Esophagus squamous epithelium (tissue), 5 donors: ENCODE results near the gene SPACA7. TPM values are rescaled to one million over a fixed set of nuclear protein-coding genes. Genes with fewer than 3 reads are reported as not detected.

Experiments used
- DNase-seq: peaks from one replicate; lab custom pipeline; 2025; lab: John Stamatoyannopoulos, UW
- H3K27ac ChIP-seq, 4 donors: fragments of 200-600 bp; sonication (generic); one replicate each; pipeline ENCODE4 v1.5.1; 2016 to 2019; ENCODE audit warnings: mild to moderate bottlenecking in 1 of 4
- H3K27me3 ChIP-seq, 4 donors: fragments of 200-600 bp; sonication (generic); 1 replicate in 3 of 4; 2 replicates in 1 of 4; pipeline versions ENCODE4 v1.5.1 to v1.6.0; 2017 to 2021; ENCODE audit warnings: antibody characterized with exemption in 1 of 4
- H3K36me3 ChIP-seq, 3 donors: fragments of 200-600 bp; sonication (generic); one replicate each; pipeline ENCODE4 v1.5.1; 2016 to 2019
- H3K4me1 ChIP-seq, 3 donors: fragments of 200-600 bp; sonication (generic); one replicate each; pipeline ENCODE4 v1.5.1; 2017 to 2019
- H3K4me3 ChIP-seq, 4 donors: fragments of 200-600 bp; sonication (generic); 1 replicate in 3 of 4; 2 replicates in 1 of 4; pipeline ENCODE4 v1.5.1; 2016 to 2019; ENCODE audit warnings: mild to moderate bottlenecking in 2 of 4, moderate library complexity in 1 of 4
- H3K9me3 ChIP-seq, 3 donors: fragments of 200-600 bp; sonication (generic); one replicate each; pipeline ENCODE4 v1.5.1; 2016 to 2019
- CTCF ChIP-seq, 6 experiments: fragments of 450-650 bp in 4 of 6; fragments of 200-600 bp in 2 of 6; sonication (generic) in 2 of 6; IDR thresholded peaks; one replicate each; pipeline ENCODE4 v1.5.1; 2016 to 2019; ENCODE audit warnings: antibody characterized with exemption in 6 of 6, mild to moderate bottlenecking in 4 of 6, moderate library complexity in 4 of 6
- POLR2A ChIP-seq, 4 donors: fragments of 450-650 bp; IDR thresholded peaks; one replicate each; pipeline ENCODE4 v1.6.1; 2017; ENCODE audit warnings: antibody characterized with exemption in 4 of 4, mild to moderate bottlenecking in 4 of 4, moderate library complexity in 3 of 4
- WGBS, 2 donors: methylation state at CpG; one replicate each; pipeline ENCODE4 v1.1.5; 2018; 5-methylcytosine and 5-hydroxymethylcytosine counted together
- intact Hi-C: fragments of 100-400 bp; cut with DNase I; formaldehyde crosslinking; loops from one replicate; pipeline ENCODE4 v1.15.0; 2022
- total RNA-seq, 4 donors: library from RNA; depleted of rRNA; stranded (reverse); fragments of >200 nt; gene quantifications; one replicate each; pipeline ENCODE4 v1.1.0, GENCODE V29; 2016
- donor health status: DM: yes; HTN: yes; CAD: no.

SPACA7 gene
- total RNA-seq, 4 donors from 2014 or later, result not detected

GRCh38 chr13:112366907-112367646, 9.1 kb upstream of the SPACA7 start:
- 69% methylated on average over 2 of the region's 4 CpGs; no CpG with 5 or more reads in 1 of the 2 donors for WGBS, 2 donors
- intact Hi-C loops, result no loop called here
- no peak for DNase-seq

GRCh38 chr13:112368883-112369282, 7.3 kb upstream of the SPACA7 start:
- no peak overlapping the region for H3K27ac ChIP-seq
- H3K4me3 ChIP-seq, result no peak overlapping the region
- peaks cover 0 to 9% (median 3%) of the 10 kb centered on the region in 3 donors for H3K9me3 ChIP-seq
- WGBS, 2 donors, result 82 to 92% methylated on average over 8 of the region's 8 CpGs
- TF ChIP-seq POLR2A (IDR thresholded peaks at IDR 0.05) (no peak), CTCF (IDR thresholded peaks at IDR 0.05) (no peak)
- H3K36me3 ChIP-seq, result no peaks in the 10 kb centered on the region
- H3K4me1 ChIP-seq, result no peaks in the 10 kb centered on the region
- no peak for DNase-seq
- H3K27me3 ChIP-seq, result peaks cover 0 to 20% (median 0%) of the 10 kb centered on the region in 4 donors
- intact Hi-C loops, result no loop called here

More at GRCh38 chr13:112366907-112367646, 9.1 kb upstream of the SPACA7 start:
- Histone ChIP-seq H3K9me3 (peaks cover 0 to 9% (median 3%) of the 10 kb centered on the region in 3 donors), H3K4me1 (no peaks in the 10 kb centered on the region), H3K4me3 (no peak overlapping the region), H3K27ac (no peak overlapping the region), H3K27me3 (peaks cover 0 to 20% (median 0%) of the 10 kb centered on the region in 4 donors), H3K36me3 (no peaks in the 10 kb centered on the region)
- TF ChIP-seq POLR2A (IDR thresholded peaks at IDR 0.05), result no peak
- TF ChIP-seq CTCF (IDR thresholded peaks at IDR 0.05), result no peak

GRCh38 chr13:112370311-112370710, 5.8 kb upstream of the SPACA7 start:
- Histone ChIP-seq H3K4me3 (no peak overlapping the region), H3K9me3 (peaks cover 0 to 9% (median 3%) of the 10 kb centered on the region in 3 donors), H3K27me3 (peaks cover 0 to 7% (median 0%) of the 10 kb centered on the region in 4 donors), H3K27ac (no peak overlapping the region), H3K36me3 (no peaks in the 10 kb centered on the region), H3K4me1 (no peaks in the 10 kb centered on the region)
- DNase-seq, result no peak
- TF ChIP-seq POLR2A (IDR thresholded peaks at IDR 0.05) (no peak), CTCF (IDR thresholded peaks at IDR 0.05) (no peak)
- intact Hi-C loops, result no loop called here
- 63% methylated on average over 3 of the region's 3 CpGs for WGBS, 2 donors

- Histone ChIP-seq H3K27me3 (peaks cover 0 to 4% (median 0%) of the 10 kb centered on the region in 4 donors), H3K4me3 (no peak overlapping the region), H3K36me3 (no peaks in the 10 kb centered on the region), H3K4me1 (no peaks in the 10 kb centered on the region), H3K27ac (no peak overlapping the region), H3K9me3 (no peaks in the 10 kb centered on the region)
- TF ChIP-seq POLR2A (IDR thresholded peaks at IDR 0.05) (no peak), CTCF (IDR thresholded peaks at IDR 0.05) (no peak)
- intact Hi-C loops, result no loop called here
- WGBS, 2 donors, result 70 to 83% methylated on average over 7 to 8 of the region's 10 CpGs
- no peak for DNase-seq
Measured at GRCh38 chr13:112374271-112374670, 1.9 kb upstream of the SPACA7 start.

- Histone ChIP-seq H3K27ac (no peak overlapping the region), H3K4me3 (no peak overlapping the region), H3K4me1 (no peaks in the 10 kb centered on the region), H3K36me3 (no peaks in the 10 kb centered on the region), H3K27me3 (no peaks in the 10 kb centered on the region), H3K9me3 (no peaks in the 10 kb centered on the region)
- TF ChIP-seq POLR2A (IDR thresholded peaks at IDR 0.05), result no peak
- no peak for TF ChIP-seq CTCF (IDR thresholded peaks at IDR 0.05)
- intact Hi-C loops, result no loop called here
- no peak for DNase-seq
- 65 to 74% methylated on average over 5 to 8 of the region's 8 CpGs for WGBS, 2 donors
Measured at GRCh38 chr13:112391746-112392145, 15.6 kb downstream of the SPACA7 start.
